Fibroblast of mammary gland (primary cell): ENCODE data around the gene ELP1.

ENCODE experiments used
- DNase-seq: peaks from one replicate; pipeline ENCODE4 v3.0.0-alpha.2; 2010; ENCODE audit warnings: low read depth
- H3K4me3 ChIP-seq: 2 replicates; pipeline ENCODE4 v1.5.1; 2011; ENCODE audit warnings: low read depth, mild to moderate bottlenecking, low read length, moderate library complexity; ENCODE audit not compliant: control insufficient read depth
- TF ChIP-seq, protein P1 (sequence below): conservative IDR thresholded peaks from 2 replicates; pipeline ENCODE4 v1.5.1; 2011; ENCODE audit warnings: low read depth, low read length, inconsistent platforms; ENCODE audit not compliant: control insufficient read depth, insufficient read depth

ELP1 gene

DNA sequence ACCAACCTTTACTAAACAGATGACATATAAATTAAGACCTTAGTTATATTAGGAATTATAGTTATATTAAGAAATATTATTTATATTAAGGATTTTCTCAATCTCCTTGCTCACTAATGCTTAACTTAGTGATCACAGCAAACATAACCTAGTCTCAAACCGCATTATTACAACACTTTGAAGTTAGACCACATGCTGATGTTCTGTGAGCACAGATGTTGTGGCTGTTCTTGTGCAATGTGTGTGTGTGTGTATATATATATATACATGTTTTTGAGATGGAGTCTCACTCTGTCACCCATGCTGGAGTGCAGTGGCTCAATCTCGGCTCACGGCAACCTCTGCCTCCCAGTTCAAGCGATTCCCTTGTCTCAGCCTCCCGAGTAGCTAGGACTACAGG, 20.5 kb downstream of the ELP1 start:
- no peak overlapping the region for H3K4me3 ChIP-seq
- TF ChIP-seq, protein P1, sequence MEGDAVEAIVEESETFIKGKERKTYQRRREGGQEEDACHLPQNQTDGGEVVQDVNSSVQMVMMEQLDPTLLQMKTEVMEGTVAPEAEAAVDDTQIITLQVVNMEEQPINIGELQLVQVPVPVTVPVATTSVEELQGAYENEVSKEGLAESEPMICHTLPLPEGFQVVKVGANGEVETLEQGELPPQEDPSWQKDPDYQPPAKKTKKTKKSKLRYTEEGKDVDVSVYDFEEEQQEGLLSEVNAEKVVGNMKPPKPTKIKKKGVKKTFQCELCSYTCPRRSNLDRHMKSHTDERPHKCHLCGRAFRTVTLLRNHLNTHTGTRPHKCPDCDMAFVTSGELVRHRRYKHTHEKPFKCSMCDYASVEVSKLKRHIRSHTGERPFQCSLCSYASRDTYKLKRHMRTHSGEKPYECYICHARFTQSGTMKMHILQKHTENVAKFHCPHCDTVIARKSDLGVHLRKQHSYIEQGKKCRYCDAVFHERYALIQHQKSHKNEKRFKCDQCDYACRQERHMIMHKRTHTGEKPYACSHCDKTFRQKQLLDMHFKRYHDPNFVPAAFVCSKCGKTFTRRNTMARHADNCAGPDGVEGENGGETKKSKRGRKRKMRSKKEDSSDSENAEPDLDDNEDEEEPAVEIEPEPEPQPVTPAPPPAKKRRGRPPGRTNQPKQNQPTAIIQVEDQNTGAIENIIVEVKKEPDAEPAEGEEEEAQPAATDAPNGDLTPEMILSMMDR = no peak
- DNase-seq = peak; percentile 12

DNA sequence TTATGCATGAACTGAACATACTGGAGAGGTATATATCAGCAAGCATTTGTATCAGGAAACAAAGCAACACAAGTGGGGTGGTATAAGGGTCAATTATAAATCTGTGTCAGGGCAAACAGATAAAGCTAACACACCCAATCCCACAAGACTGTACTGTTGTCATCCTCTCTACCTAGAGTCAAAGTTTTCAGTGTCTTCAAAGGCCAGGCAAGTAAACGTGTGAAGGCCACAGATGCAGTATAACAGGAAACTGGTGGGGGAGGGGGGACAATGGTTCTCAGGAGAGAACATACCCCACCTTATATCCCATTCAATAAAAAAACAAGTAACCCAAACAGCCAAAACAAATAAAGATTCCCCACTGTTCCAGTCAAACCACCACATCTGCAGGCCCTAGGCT, 22.1 kb downstream of the ELP1 start:
- TF ChIP-seq, protein P1 = no peak
- DNase-seq = no peak
- no peak overlapping the region for H3K4me3 ChIP-seq

DNA sequence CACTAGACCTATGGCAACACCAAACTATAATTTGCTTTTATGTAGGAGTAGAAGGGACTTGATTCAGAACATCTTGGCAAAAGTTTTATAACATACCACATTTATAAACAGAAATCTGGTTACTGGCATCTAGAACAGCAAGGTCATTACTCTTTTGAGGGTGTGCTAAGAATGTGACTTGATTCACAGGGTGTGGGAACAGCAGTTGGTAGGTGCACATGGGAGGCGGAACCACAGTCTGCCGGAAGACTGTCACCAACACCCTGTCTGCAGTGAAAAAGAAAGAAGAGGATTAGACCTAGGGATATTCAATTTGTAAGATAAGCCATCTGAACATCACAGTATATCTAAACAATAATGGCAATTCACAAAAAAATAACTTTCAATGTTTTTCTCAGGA, 23.0 kb downstream of the ELP1 start:
- TF ChIP-seq, protein P1 = no peak
- no peak for DNase-seq
- no peak overlapping the region for H3K4me3 ChIP-seq

DNA sequence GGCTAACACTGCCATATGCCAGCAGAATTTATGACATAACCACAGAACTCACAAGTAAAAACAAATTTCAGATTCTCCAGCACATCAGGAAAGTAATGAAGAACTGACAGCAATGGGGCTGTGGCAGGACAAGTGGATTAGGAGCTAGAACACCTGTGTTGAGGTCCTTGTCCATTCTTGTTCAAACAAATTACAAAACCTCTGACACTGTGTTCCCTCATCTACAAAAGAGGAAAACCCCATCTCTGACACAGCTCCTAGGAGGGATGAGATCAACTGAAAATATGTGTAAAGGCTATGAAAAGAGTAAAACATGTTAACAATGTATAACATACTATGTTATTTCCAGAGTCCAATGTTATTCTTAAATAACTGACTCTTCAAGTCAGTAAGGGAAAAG, 23.5 kb downstream of the ELP1 start:
- no peak for DNase-seq
- TF ChIP-seq, protein P1 = no peak
- no peak overlapping the region for H3K4me3 ChIP-seq

DNA sequence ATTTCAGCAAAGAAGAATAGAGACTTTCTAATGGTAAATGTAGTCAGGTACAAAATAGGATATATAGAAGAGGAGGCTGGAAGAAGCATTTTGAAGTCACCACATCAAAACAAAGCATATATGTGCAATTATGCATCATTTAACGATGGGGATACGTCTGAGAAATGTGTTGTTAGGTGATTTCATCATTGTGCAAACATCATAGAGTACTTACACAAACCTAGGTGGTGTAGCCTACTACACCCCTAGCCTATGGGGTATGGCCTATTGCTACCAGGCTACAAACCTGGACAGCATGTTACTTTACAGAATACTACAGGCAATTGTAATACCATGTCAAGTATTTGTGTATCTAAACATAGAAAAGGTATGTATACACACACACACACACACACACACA, 28.4 kb downstream of the ELP1 start:
- no peak overlapping the region for H3K4me3 ChIP-seq
- no peak for DNase-seq
- TF ChIP-seq, protein P1 = no peak

DNA sequence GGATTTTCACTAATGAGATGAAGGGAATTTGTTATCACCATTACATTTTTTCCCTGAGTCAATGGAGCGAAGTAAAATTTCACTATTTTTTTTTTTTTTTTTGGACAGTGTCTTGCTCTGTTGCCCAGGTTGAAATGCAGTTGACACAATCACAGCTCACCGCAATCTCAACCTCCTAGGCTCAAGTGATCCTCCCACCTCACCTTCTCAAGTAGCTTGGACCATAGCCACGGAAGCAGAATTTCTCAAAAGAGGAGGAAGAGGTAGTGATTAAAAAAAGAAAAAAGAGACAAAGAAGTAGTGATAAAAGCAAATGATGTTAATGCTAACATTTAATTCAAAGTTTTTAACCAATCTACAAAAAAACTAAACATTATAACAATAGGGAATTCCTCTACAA, 29.8 kb downstream of the ELP1 start:
- no peak overlapping the region for H3K4me3 ChIP-seq
- TF ChIP-seq, protein P1 = no peak
- DNase-seq = no peak

DNA sequence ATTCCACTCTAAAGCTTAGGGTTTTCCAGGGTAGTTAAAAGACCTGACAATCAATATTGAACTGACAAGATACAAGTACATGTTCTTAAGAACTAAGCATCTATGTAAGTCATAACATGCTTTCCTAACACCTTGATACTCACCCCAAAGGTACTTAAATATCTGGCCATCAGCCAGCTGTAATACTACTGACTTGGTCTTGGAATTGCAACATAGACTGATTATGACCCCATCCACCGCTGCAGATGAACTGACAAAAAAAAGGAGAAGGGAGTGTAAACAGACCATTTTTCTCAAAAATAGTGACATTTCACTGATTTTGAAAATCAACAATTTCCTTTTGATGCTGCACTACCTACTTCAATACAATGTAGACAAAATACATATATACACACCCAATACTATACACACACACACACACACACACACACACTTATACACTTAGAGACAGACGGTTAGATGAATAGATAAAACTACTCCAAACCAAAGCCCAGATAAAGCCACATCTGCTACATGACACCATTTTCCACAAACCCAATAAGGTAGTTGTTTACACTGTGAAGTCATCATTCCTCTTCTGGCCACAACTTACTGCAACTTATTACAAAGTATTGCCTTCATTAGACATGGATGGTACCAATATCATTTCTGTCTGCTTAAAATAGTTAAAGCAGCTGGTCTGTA, 30.4 kb downstream of the ELP1 start:
- TF ChIP-seq, protein P1 = no peak
- H3K4me3 ChIP-seq = no peak overlapping the region
- DNase-seq = peak; percentile 8
